OCI-LY1 (cell line): ENCODE results near the gene LRP1.

Source experiments
- H2AFZ ChIP-seq: fragments of 200-600 bp; sonication (generic), shearing (Covaris generic); 2 replicates; pipeline ENCODE4 v1.6.0; 2014; ENCODE audit warnings: antibody characterized with exemption, mild to moderate bottlenecking, low read length
- H3F3A ChIP-seq: fragments of 200-600 bp; sonication (generic), shearing (Covaris generic); 2 replicates; pipeline ENCODE4 v1.6.0; 2014; ENCODE audit warnings: mild to moderate bottlenecking, antibody characterized with exemption, low read length, moderate library complexity; ENCODE audit not compliant: insufficient read depth
- H3K27ac ChIP-seq: fragments of 200-600 bp; sonication (generic); 2 replicates; pipeline ENCODE4 v1.5.1; 2014; ENCODE audit warnings: low read length, mixed run types, mild to moderate bottlenecking, low read depth; ENCODE audit not compliant: poor library complexity, severe bottlenecking
- H3K27me3 ChIP-seq: fragments of 200-600 bp; sonication (generic); 2 replicates; pipeline ENCODE4 v1.6.0; 2014; ENCODE audit warnings: antibody characterized with exemption, mild to moderate bottlenecking, low read length, moderate library complexity; ENCODE audit not compliant: insufficient read depth
- H3K36me3 ChIP-seq: fragments of 200-600 bp; sonication (generic); 2 replicates; pipeline ENCODE4 v1.6.1; 2014; ENCODE audit warnings: mild to moderate bottlenecking, antibody characterized with exemption, low read length, moderate library complexity, mixed read lengths; ENCODE audit not compliant: insufficient read depth
- H3K4me1 ChIP-seq: fragments of 200-600 bp; sonication (generic); 2 replicates; pipeline ENCODE4 v1.5.1; 2014; ENCODE audit warnings: mild to moderate bottlenecking, low read length, moderate library complexity; ENCODE audit not compliant: insufficient read depth, severe bottlenecking
- H3K4me2 ChIP-seq: fragments of 200-600 bp; sonication (generic), shearing (Covaris generic); 2 replicates; pipeline ENCODE4 v1.6.1; 2014; ENCODE audit warnings: low read length
- H3K4me3 ChIP-seq: fragments of 200-600 bp; sonication (generic); 2 replicates; pipeline ENCODE4 v1.5.1; 2014; ENCODE audit warnings: low read length, low read depth, mild to moderate bottlenecking, mixed read lengths; ENCODE audit not compliant: poor library complexity, severe bottlenecking
- H3K79me2 ChIP-seq: fragments of 200-600 bp; shearing (Covaris generic); 2 replicates; pipeline ENCODE4 v1.6.1; 2016; ENCODE audit warnings: mixed run types, low read length, mixed read lengths; ENCODE audit not compliant: insufficient read depth
- H3K9ac ChIP-seq: fragments of 200-600 bp; sonication (generic), shearing (Covaris generic); 2 replicates; pipeline ENCODE4 v1.6.1; 2014; ENCODE audit warnings: mild to moderate bottlenecking, low read length, mixed read lengths
- H3K9me2 ChIP-seq: fragments of 200-600 bp; sonication (generic), shearing (Covaris generic); 2 replicates; pipeline ENCODE4 v1.6.1; 2014; ENCODE audit warnings: low read depth, mild to moderate bottlenecking, low read length, mixed read lengths
- H3K9me3 ChIP-seq: fragments of 200-600 bp; shearing (Covaris generic); 2 replicates; pipeline ENCODE4 v1.6.1; 2014; ENCODE audit warnings: low read length, mixed read lengths
- H4K20me1 ChIP-seq: fragments of 200-600 bp; sonication (generic), shearing (Covaris generic); 2 replicates; pipeline ENCODE4 v1.6.0; 2016; ENCODE audit warnings: mild to moderate bottlenecking, low read length; ENCODE audit not compliant: insufficient read depth
- EZH2 ChIP-seq: fragments of 200-600 bp; sonication (generic), shearing (Covaris generic); IDR thresholded peaks from 2 replicates; pipeline ENCODE4 v1.8.0; 2017; ENCODE audit warnings: borderline replicate concordance, mixed run types, mild to moderate bottlenecking, antibody characterized with exemption, low read length, moderate library complexity, mixed read lengths
- TF ChIP-seq, protein P1 (sequence below): fragments of 200-600 bp; sonication (generic), shearing (Covaris generic); IDR thresholded peaks from 2 replicates; pipeline ENCODE4 v1.5.1; 2017; ENCODE audit warnings: mild to moderate bottlenecking, antibody characterized with exemption, low read length, moderate library complexity, mixed read lengths

The LRP1 gene

GRCh38 chr12:57153415-57153997 is 25.2 kb downstream of the LRP1 start:
- Histone ChIP-seq H3K4me3 (no peak overlapping the region), H2AFZ (no peak overlapping the region), H3K9ac (no peak overlapping the region), H3K27me3 (peaks cover 9% of the 10 kb centered on the region; the same call in 1 of the 2 replicates), H4K20me1 (no peaks in the 10 kb centered on the region), H3K27ac (no peak overlapping the region), H3K9me2 (no peaks in the 10 kb centered on the region), H3F3A (no peaks in the 10 kb centered on the region), H3K9me3 (no peaks in the 10 kb centered on the region), H3K36me3 (no peaks in the 10 kb centered on the region), H3K4me2 (no peak overlapping the region), H3K4me1 (no peaks in the 10 kb centered on the region), H3K79me2 (no peaks in the 10 kb centered on the region)
- TF ChIP-seq, protein P1, sequence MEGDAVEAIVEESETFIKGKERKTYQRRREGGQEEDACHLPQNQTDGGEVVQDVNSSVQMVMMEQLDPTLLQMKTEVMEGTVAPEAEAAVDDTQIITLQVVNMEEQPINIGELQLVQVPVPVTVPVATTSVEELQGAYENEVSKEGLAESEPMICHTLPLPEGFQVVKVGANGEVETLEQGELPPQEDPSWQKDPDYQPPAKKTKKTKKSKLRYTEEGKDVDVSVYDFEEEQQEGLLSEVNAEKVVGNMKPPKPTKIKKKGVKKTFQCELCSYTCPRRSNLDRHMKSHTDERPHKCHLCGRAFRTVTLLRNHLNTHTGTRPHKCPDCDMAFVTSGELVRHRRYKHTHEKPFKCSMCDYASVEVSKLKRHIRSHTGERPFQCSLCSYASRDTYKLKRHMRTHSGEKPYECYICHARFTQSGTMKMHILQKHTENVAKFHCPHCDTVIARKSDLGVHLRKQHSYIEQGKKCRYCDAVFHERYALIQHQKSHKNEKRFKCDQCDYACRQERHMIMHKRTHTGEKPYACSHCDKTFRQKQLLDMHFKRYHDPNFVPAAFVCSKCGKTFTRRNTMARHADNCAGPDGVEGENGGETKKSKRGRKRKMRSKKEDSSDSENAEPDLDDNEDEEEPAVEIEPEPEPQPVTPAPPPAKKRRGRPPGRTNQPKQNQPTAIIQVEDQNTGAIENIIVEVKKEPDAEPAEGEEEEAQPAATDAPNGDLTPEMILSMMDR, result no peak
- no peak for TF ChIP-seq EZH2

DNA sequence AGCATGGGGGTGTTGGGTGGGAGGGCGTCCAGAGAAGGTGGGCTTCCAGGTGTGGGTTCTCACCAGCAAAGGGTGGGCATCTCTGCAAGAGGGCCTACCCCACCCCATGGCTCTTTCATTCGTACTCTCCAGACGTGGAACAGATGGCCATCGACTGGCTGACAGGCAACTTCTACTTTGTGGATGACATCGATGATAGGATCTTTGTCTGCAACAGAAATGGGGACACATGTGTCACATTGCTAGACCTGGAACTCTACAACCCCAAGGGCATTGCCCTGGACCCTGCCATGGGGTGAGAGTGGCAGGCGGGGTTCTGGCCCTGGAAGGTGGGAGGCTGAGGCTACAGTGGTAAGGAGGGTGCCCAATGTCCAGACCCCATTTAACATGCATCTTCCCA is 25.8 kb downstream of the LRP1 start:
- H3K27me3 ChIP-seq, result peaks cover 9% of the 10 kb centered on the region; the same call in 1 of the 2 replicates
- H3K36me3 ChIP-seq, result no peaks in the 10 kb centered on the region
- no peak overlapping the region for H2AFZ ChIP-seq
- no peaks in the 10 kb centered on the region for H3F3A ChIP-seq
- H3K27ac ChIP-seq, result no peak overlapping the region
- no peaks in the 10 kb centered on the region for H3K4me1 ChIP-seq
- no peaks in the 10 kb centered on the region for H3K79me2 ChIP-seq
- TF ChIP-seq, protein P1, result no peak
- TF ChIP-seq EZH2, result no peak
- no peak overlapping the region for H3K9ac ChIP-seq
- no peak overlapping the region for H3K4me3 ChIP-seq
- H3K4me2 ChIP-seq, result no peak overlapping the region
- H4K20me1 ChIP-seq, result no peaks in the 10 kb centered on the region
- H3K9me3 ChIP-seq, result no peaks in the 10 kb centered on the region
- H3K9me2 ChIP-seq, result no peaks in the 10 kb centered on the region

- Histone ChIP-seq H2AFZ (no peak overlapping the region), H3K9me2 (no peaks in the 10 kb centered on the region), H3K36me3 (no peaks in the 10 kb centered on the region), H3K27me3 (peaks cover 9% of the 10 kb centered on the region; the same call in 1 of the 2 replicates), H3K27ac (no peak overlapping the region), H3K4me1 (no peaks in the 10 kb centered on the region), H3K4me2 (no peak overlapping the region), H4K20me1 (no peaks in the 10 kb centered on the region), H3K9ac (no peak overlapping the region), H3K9me3 (no peaks in the 10 kb centered on the region), H3K79me2 (no peaks in the 10 kb centered on the region), H3K4me3 (no peak overlapping the region), H3F3A (no peaks in the 10 kb centered on the region)
- TF ChIP-seq EZH2, result no peak
- TF ChIP-seq, protein P1, result no peak
Observed at GRCh38 chr12:57154804-57155434, 26.6 kb downstream of the LRP1 start.
